ENCODE data around the gene TMC7.

DNA sequence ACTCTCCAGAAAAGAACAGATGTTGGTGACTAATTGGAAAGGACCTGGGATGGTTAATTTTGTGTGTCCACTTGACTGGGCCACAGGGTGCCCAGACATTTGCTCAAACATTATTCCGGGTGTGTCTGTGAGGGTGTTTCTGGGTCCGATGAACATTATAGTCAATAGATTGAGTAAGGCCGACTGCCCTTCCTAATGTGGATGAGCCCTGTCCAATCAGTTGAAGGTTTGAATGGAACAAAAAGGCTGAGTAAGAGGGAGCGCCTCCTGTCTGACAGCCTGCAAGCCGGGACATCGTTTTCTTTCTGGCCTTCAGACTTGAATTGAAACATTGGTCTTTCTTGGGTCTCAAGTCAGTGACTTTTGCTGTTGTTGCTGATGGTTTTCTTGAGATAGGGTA is 107.2 kb downstream of the TMC7 start:
- no peak for TF ChIP-seq EZH2phosphoT487 (IDR thresholded peaks at IDR 0.05; ENCODE audit: insufficient read depth, low read depth)
- no peak for TF ChIP-seq EZH2 (IDR thresholded peaks at IDR 0.05; ENCODE audit: insufficient read depth, poor library complexity, severe bottlenecking)

Data from GM23248 (cell line).